T-helper 9 cell (primary cell): ENCODE data around the gene CPNE7.

Source experiments
- DNase-seq: peaks from one replicate; pipeline ENCODE4 v3.0.0-alpha.2; 2020

The CPNE7 gene

DNA sequence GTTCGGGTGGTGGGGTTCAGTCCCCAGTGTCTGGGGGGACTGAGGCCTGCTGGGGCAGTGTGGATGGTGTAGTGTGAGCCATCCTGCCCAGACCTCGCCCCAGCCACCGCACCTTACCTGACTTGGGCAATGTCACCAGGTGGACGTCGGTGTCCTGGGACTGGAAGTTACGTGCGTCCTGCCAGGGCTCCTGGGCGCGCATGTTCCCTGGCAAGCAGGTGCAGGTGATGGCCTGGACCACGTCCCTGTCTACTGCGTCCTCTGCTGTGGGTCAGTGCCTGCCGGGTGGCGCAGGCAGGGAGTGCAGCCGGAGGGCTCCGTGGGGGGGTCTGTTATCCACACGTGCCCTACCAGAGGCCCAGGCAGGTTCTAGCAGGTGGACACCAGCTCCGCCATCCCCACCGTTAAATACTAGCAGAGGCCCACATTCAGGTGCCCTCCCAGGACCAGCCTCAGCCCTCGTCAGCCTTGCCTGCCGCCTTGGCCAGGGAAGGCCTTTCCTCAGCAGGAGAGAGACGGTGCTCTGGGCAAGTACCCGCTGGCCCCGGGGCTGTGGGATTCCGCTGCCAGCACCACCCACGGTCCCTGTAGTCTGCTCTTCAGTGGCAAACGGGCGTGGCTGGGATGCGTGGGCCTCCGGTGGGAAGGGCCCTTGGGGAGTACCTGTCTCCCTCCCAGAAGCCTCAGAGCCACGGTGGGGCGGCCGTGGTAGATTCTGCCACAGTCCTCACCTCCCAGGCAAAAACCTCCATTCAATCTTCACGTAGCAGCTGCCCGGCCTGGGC lies 29.8 kb downstream of the CPNE7 start:
- DNase-seq, result no peak

DNA sequence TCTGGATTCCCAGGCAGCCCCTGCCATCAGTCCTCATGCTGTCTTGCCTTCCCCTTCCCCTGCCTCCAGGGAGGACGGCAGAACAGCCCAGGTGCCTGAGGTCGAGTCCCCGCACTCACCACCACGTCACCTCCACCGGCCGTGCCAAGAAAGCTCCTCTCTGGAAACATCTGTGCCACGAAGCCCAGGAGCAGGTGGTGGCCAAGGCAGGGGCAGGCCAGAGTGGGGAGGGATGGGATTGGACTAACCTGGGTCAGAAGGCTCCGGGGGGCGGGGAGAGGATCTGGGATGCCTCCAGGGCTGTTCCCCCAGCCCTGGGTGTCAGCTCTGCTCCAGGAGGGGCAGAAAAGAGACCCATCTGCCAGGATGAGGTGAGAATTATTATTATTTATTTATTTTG lies 30.4 kb downstream of the CPNE7 start:
- no peak for DNase-seq

DNA sequence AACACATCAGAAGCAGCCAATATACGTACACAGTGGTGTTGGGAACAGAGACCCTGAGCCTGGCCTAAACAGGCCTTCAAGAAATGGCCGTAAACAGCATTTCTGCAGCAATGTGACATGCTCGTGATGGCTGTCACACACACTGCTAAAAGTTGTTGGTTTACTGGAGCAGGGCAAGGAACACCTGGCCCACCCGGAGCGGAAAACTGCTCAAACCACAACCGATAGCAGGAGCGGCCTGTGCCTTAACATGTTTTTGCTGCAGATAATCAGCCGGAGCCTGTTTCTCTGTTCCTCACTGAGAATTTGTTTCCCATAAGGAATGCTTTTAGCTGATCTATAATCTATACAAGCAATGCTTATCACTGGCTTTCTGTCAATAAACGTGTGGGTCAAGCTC lies 31.9 kb downstream of the CPNE7 start:
- DNase-seq, result no peak

DNA sequence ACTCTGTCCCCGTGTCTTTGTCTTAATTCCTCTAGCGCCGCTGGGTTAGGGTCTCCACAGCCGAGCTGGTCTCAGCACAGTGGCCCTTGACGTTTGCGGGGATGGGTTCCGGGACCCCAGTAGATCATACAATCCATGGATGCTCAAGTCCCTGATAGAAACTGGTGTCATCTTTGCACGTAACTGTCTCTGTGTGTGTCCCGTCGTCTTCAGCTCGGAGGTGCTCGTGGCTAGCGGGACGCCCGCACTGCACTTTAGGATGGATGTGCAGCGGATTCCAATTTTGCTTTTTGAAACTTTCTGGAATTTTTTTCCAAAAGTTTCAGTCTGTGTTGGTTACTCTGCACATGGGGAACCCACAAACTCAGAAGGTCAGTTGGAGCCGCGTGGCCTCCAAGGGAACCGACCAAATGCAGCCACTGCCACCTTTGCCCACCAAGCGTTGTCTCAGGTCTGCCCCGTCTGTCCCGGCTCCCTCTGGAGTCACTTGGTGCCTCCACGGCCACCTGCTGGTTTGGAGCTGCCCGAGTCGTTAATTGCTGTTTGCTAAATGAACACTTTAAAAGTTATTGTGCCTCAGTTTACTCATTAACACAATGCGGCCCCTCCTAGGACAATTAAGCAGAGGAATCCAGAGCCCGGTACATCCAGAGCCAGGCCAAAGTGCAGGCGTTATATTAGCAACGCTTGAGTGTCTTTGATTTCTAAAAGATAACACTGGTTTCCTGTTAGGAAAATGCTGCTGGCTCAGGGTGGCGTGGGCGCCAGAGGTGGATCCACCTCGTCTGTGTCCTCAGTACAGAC lies 32.6 kb downstream of the CPNE7 start:
- DNase-seq, result no peak

DNA sequence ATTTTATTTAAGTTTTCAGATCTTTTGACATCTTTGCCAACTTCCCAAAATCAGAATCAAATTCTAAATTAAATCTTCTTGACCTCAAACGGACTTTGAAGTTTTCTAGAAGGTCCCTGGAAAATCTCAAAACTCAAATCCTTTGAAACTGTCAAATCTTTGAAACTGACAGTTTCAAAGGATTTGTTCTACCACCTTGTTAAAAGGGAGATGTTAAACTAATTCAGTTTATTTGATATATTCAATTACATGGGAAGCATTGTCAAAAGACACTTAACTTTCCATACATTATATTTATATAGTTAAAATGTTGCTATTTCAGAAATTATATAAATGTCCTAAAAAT lies 34.5 kb downstream of the CPNE7 start:
- no peak for DNase-seq

DNA sequence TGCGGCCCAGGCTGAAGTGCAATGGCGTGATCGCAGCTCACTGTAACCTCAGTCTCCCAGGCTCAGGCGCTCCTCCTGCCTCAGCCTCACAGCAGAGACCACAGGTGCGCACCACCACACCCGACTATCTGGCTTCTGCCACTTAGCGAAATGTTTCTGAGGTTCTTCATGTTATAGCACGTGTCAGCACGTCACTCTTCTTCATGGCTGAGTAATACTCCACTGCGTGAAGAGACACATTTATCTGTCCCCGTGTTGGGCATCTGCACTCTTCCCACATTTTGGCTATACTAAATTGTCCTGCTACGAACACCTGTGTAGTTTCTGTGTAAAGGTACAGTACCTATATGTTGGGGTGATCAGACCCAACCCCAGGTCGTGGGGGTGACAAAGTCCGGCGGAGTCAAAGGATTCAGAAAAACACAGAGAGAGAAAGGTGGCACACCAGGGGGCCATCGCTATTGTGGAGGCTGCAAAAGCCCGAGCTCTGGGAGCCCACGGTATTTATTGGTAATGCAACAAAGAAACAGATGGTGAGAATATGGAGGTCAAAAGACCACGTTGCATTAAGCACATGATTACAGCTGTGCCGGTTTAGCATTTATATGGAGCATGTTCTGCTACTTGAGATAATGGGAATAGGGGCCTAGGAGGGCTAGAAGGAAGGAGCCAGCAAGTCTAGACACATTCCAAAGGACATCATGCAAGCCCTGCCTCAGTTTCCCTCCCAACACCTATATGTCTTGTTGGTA lies 37.0 kb downstream of the CPNE7 start:
- no peak for DNase-seq

DNA sequence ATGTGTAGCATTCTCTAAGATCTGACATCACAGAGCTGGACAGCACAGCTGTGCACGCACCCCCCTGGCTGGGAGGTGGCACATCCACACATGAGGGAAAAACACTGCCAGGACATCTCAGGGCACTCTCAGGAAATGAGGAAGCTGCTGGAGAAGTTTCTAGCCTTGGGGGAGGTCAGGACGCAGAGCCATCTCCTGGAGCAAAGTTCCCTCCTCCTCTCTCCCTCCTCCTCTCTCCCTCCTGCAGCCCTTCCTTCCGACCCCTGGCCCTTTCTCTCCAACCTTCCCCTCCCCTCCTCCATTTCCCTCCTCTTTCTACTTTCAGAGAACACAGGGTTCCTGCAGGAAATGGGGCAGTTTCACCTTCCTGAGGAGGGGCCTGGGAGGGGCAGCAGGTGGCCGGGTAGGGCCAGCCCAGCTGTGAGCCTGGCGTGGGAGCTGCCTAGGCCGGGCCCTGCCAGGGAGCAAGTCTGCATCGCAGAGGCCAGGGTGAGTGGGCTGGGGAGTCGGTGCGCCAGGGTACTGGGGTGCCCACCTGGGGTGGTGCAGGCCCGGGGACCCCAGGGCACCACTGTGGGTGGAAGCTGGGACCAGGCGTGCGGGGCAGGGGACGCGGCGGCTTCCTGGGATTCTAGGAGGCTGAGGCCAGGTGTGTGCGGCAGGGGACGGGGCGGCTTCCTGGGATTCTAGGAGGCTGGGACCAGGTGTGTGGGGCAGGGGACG lies 37.8 kb downstream of the CPNE7 start, which contains the start of gene DPEP1:
Gene DPEP1, plus strand, starts transcription at position 412 of the 723 bp plus-strand sequence. CDS start 16,769 bp downstream, outside the sequence.
- no peak for DNase-seq

DNA sequence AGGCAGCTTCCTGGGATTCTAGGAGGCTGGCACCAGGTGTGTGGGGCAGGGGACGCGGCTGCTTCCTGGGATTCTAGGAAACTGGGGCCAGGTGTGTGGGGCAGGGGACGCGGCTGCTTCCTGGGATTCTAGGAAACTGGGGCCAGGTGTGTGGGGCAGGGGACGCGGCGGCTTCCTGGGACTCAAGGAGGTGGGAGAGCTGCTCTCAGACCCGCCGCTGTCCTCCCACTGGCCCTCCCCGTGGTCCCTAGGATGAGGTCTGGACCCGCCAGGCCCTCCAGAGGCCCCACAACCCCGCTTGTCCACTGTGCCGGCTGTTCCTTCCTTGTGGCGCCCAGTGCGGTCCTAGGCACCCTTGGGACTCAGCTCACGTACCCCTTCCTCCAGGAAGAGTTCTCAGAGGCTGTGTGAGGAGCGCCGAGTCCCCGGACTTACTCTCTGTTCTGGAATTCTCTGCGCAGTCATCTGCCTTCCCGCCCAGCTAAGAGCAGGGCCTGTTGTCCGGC lies 38.4 kb downstream of the CPNE7 start:
- DNase-seq, result no peak

DNA sequence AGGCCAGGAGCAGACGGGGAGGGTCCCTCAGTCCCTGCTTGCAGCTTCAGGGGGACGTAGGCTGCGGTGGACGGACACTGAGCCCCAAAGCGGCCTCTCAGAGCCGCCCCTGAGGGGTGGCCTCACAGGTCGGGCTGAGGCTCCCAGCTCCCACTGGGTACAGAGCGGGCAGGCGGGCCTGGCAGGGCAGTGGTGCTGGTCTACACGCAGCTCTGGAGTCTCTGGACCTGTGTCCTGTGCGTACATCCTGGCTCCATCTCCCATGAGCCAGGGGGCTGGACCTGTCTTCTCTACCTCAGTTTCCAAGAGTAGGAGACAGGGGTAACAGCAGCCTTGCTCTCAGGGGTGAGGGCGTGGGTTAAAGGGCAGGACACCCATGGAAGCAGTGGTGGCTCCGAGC lies 39.6 kb downstream of the CPNE7 start:
- no peak for DNase-seq

DNA sequence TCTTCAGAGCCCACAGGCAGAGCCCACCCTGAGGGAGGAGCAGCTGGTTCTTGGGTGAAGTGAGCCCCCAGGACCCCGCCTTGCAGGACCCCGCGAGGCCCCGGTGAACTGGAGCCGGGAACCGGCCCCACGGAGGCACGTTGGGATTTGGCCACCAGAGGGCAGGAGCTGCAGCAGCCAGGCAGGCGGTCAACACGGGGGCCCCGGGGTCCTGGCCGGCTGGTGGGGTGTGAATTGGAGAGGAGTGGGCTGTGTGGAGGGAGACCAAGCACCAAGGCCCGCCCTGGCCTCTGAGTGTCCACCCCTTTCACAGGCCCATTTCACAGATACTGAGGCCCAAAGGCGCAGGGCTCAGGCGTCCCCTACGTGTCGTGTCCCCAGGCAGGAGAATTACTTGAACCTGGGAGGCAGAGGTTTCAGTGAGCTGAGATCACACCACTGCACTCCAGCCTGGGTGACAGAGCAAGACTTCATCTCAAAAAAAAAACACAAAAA lies 40.1 kb downstream of the CPNE7 start:
- no peak for DNase-seq

DNA sequence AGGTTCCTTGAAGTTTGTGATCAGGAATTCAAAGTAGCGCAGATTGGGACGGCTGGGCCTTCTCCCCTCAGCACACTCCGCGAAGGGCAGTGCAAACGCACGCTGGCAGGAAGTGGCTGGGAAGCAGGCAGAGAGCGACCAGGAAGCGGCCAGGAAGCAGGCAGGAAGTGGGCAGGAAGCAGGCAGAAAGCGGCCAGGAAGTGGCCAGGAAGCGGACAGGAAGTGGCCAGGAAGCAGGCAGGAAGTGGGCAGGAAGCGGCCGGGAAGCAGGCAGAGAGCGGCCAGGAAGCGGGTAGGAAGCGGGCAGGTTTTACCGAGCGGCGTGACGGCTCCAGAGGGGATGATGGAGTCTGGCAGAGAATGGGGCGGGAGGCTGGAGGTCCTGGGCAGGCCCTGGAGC lies 41.1 kb downstream of the CPNE7 start:
- no peak for DNase-seq

DNA sequence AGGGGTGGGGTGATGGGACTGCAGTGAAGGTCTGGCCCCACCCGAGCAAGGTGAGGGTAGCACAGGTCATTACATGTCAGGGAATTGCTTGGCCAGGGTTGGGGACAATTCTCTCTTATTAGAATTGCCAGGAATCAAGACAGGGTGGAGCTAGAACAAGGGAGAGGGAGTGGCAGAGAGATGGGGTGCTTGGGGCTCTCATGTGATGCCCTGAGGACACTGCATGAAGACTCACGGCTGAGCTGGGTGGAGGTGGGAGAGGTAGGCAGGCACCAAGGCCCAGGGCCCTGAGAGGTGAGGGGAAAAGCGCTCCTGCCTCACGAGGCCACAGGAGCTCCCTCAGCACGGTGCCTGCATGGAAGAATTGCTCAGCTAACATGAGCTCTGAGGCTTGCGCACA lies 41.5 kb downstream of the CPNE7 start:
- no peak for DNase-seq

DNA sequence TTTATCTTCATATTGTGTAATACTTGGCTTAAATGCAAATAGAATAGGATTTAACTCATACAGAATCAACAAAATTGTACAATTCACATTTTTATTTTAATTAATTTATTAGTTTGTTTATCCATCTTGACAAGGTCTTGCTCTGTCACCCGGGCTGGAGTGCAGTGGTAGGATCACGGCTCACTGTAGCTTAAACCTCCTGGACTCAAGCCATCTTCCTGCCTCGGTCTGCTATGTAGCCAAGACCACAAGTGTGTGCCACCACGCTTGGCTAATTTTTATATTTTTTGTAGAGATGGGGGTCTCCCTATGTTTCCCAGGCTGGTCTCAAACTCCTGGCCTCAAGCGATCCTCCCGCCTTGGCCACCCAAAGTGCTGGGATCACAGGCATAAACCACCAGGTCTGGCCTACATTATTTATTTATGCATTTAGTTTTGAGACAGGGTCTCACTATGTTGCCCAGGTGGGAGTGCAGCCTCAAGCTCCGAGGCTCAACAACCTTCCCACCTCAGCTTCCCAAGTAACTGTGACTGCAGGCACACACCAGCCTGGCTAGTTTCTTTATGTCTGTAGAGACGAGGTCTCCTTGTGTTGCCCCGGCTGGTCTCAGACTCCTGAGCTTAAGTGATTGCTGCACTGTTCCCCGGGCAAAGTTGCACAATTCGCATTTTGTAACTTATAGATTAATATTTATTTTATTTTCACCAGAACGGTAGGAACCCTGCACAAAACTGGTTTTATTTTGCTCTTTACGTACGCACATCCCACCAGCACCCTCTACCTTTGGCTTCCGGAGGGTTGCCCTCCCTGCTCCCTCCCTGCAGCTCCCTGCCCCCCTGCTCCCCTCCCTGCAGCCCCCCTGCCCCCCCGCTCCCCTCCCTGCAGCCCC lies 42.8 kb downstream of the CPNE7 start:
- DNase-seq, result no peak

DNA sequence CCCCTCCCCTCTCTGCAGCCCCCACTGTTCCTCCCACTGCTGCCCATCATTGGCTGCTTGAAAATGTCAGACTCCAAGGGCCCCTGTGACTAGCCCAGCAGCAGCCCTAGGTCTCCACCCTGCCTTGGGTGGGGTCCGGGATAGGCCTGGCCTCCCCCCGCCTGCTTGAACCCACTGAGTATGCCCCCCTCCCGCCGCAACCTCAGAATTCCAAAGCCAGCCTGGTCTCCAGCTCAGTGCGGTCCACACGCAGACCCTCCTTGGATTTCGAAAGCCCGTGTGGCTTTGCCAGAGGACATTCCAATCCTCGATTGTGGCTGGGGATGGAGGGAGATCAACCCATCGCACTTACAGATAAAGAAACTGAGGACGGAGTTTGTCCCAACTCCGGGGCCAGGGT lies 44.3 kb downstream of the CPNE7 start:
- no peak for DNase-seq

DNA sequence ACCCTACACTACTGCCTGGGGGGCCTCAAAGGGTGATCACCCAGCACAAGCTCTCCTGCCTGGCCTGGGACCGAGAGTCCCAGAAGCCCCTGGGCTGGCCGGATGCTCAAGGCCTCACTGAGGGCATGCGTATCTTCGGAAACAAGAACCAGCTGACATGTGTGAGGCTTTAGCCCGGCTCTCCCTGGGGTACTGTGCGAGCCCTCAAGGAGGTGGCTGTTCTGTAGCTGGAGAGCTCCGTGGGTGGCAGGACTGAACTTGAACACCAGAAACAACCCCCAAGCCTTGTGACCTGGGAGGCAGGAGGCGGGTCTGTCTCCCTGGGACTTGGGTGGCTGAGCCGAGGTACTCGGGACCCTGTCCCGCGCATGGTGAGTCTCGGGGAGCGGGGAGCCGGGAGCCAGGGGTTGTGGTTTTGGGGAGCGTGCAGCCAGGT lies 44.9 kb downstream of the CPNE7 start:
- no peak for DNase-seq

DNA sequence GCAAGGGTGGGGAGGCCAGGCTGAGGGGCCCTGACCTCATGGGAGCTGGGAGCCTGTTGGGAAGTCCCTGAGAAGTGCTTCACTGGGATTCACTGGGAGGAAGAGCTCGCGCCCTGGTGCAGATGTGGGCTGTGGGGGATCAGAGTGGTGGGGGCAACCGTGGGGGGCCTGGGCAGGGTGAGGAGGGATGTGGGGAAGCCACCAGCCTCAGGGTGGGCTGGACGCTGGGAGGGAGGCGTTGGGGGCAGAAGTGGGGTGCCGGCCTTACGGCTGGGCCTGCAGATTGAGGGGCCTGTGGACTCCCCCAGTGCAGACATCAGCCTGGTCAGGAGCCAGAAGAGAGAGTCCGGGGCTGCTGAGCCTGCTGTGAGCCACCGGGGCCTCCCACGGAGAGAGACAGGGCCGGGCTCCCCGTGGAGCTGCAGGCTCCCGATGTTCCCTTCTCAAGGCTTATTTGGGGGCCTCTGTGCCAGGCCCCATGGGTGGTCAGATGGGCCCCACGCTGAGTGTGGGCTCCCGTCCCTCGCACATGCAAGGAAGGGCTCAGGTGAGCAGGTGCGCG lies 45.7 kb downstream of the CPNE7 start:
- no peak for DNase-seq

DNA sequence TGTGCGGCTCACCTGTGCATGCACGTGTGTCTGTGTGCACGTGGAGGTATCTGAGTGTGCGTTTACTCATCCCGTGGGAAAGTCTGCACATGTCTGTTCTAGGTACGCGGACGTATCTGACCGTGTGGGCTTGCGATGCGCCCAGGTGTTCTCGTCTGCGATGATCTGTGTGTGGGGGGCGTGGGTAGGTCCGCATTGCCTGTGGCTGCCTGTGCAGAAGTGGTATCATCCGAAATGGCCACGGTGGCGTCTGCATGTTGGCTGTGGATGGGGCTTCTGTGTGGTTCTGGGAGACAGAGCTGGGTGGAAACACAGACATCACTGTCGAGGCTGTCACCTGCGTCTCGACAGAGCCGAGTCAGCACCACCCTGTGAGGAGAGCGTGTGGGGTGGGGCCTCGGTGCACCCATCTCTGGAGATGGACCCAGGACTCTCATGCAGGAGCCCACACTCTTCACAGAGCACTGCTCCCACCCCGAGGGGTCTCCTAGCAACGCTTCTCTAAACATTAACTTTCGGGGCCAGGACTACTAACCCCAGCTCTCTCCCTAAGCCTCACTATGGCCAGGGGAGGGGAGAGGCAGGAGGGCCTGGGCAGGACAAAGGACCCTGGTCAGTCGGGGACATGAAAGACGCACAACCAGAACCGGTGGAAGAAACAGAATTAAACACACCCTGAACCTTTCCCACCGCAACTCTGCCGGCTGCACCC lies 46.3 kb downstream of the CPNE7 start:
- no peak for DNase-seq

DNA sequence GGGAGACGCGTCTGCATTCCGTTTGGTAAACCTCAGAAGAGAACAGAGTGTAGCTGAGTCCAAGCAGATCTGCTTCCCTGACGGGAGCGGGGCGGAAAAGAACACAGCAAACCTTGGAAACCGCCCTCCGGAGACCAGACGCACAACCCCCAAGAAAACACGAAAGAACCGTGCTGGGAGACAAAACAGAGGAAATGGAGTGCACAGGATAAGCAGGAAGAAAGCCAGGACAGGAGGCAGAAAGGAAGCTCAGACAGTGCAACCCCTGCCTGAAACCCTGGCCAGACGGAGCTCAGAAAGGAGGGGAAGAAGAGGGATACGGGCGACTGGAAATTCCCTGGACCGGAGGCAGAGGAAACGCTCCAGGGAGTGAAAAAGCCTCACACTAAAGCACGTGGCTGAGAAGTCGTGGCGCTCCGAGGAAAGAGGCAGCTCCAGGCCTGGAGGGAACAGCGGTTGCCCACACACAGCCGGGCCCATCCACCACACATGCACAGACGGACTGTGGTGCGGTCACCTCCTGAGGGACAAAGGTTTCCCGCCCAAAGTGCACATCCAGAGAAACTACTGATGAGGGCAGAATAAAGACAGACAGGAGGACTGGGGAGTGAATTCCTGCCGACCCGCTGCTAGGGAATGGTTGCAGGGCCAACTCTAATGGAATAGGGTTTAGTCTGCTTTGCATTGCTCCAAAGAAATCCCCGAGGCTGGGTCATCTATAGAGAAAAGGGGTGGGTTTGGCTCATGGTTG lies 48.1 kb downstream of the CPNE7 start:
- no peak for DNase-seq
